Measurements from ENCODE around the gene NCS1.
"Not testable (repeated sequence)": the region's sequence is repeated elsewhere in the genome, so short reads cannot be mapped to it uniquely, and the experiment has no call there.

The NCS1 gene

DNA sequence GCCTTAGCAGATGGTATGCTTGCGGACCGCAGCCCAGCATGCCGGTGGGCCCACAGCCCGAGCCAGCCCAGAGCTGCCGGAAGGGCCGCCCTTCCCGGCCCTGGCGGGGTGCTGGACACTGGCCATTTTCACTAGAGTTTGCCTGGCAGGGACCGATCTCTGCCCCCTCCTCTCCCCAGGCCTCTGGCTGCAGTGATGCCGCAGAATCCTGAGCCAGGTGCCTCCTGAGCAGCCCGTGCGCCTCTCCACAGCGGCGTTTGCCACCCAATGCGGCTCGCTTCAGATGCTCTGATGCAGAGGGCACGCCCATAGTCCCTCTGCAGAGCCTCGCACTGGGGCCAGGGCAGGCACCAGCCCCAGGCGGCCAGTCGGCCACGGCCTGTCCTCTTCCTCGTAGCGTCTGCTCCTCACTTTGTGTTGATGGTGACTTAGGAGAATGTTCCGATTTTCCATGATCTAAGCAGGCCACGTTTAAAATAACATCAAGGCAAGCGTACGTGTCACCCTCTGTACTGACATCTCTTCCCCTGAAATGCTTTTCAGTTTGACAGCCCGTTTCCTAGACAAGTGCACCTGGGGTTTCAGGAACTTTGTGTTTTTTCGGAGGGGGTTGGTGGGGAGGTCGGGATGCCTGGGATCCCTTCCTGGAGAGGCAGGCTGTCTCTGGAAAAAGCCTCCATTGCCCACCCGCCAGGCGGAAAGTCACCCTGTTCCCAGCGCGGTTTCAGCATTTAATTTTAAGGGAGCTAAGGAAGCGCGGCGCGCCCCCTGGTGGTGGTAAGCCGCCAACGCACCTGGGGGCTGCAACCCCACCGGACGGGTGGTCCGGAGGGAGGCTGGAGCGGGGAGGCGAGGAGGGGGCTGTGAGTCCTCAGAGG is 63.6 kb downstream of the NCS1 start:
- DNase-seq (ENCODE audit: low read depth in 2 of 2, low spot score in 1 of 2) = peak; percentile 35 to 59

DNA sequence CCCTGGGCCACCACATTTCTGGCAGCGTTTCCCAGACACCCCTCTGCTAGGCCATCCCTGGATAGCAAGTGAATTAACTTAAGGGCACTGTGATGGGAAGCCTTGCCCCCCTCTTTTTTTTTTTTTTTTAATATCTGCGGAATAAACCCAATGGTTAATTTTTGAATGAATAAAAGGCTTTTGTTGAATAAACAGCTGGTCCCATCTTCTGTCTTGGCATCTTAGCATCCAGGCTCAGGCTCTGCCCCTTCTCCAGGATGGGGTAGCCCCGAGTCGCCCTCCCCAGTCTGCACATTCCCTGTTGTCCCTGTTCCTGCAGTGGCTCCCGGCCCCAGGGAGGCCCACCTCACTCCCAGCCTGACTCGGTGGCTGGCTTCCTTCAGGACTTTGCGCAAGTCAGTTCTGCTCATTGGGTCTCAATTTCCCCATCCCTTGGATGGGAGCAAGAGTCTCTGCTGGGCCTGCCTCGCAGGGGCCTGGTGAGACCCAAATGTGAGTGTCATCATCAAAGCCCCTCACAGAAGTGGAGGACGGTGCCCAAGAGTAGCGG is 64.3 kb downstream of the NCS1 start:
- no peak for DNase-seq (ENCODE audit: low read depth in 2 of 2, low spot score in 1 of 2)

DNA sequence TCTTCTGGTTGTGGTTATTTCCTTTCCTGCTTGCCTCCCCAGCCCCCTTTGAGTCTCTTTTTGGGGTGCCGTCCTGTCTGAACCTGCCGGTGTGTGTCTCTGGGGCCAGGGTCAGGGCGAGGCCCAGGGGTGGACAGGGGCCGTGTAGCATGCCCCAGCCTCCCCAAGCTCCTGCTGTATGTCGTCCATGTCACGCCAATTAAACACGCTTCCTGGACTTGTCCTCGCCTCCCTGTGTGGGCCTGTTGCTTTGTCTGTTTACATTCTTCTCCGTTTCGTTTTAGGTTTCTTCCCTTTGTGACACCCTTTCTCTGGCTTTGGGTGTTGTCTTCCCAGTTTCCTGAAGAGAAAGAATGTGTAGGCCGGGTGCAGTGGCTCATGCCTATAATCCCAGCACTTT is 64.9 kb downstream of the NCS1 start:
- DNase-seq (ENCODE audit: low read depth in 2 of 2, low spot score in 1 of 2) = no peak

DNA sequence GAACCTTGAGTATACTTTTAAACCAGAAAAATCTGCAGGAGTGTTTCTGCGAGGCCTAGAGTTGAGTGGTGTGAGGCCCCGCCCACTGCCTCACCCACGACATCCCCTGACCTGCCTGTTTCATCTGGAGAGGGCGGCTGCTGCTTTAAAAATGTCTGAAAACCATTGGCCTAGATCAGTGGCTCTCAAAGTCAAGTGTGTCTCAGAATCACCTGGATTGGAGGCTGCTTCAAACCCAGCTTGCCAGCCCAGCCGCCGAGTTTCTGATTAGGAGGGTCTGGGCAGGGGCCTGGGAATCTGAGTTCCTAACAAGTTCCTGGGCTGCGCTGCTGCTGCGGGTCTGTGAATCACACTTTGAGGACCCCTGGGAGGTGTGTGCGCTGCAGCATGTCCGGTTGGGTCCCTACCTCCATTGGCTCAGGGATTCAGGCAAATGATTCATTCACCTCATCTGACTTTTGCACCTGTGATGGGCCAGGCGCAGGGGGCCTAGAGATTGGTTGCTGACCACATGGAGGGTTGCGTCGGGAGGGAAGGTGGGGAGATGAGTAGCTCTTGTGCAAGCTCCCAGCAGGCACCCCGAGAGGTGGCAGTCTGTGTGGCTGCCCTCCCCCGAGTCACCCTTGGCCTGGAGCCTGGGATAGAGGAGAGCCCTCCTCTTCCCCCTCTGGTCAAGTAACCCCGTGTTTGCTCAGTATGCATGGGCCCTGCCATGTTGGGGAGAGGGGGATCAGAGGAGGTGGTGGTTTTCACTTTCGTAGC is 65.7 kb downstream of the NCS1 start:
- DNase-seq (ENCODE audit: low read depth in 2 of 2, low spot score in 1 of 2) = no peak

DNA sequence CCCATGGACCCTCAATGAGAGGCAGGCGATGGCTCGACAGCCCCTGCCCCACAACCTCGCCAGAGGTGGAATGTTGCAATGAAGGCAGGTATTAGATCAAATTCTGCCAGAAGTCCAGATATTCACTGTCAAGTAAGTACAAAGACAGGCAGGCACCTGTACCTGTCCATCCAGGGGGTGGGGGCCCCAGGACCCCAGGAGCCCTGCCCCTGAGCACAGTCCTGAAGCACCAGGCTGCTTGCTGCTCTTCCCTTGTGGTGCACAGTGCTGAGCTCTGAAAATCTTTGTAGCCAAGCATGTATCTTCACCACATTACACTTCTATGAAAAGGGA is 67.1 kb downstream of the NCS1 start:
- no peak for DNase-seq (ENCODE audit: low read depth in 2 of 2, low spot score in 1 of 2)

DNA sequence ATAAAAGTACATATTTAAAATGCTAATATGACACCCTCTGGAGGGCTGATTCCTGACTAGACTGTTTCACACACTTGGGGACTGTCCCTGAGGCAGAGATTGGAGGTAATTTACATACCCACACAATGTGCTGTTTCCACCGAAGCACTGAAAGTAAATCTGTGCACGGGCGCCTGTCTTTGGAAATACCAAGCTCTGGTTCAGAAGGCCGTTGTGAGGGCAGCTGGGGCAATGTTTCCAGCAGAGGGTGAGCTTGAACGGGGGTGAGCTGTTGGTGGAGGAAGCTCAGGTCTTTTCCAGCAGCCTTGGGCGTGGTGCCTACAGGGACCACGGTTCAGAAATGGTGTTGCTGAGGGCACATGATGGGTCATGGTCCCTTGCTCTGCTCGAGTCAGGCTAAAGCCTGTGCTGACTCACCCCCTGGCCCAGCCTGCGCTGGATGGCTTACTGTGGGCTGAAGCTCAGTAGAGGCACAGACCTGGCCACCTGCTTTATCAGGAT is 67.6 kb downstream of the NCS1 start:
- no peak for DNase-seq (ENCODE audit: low read depth in 2 of 2, low spot score in 1 of 2)

DNA sequence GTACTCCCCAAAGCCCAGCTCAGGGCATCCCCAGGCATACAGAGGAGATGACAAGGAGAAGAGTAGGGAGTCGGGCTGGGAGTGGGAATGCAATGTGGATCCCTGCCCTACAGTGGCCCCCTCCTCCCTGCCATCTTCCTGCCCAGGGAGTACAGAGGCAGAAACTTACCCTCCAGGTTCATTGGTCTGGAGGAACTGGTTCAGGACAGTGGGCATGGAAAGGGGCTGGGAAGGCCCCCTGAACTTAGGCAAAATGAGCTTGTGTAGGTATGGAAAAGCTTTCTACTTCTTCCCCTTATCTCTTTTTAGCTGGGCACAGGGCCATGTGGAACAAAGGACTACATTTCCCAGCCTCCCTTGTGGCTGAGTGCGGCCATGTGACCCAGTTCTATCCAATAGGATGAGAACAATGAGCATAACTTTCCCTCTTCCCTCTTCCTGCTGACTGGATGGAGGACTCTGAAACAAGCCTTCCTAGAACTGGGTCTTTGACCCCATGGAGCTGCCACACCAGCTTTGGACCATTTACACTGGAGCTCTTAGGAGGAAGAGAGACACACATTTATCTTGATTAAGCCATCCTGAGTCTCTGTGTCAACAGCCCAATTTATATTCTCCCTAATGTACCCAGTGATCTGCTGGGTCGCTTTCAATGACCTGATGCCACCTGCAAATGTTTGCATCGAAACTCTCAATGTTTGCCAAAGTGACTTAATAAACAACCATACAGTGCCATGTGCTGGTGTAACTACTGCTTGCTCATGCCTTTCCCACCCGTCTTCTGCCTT is 68.4 kb downstream of the NCS1 start:
- no peak for DNase-seq (ENCODE audit: low read depth in 2 of 2, low spot score in 1 of 2)

DNA sequence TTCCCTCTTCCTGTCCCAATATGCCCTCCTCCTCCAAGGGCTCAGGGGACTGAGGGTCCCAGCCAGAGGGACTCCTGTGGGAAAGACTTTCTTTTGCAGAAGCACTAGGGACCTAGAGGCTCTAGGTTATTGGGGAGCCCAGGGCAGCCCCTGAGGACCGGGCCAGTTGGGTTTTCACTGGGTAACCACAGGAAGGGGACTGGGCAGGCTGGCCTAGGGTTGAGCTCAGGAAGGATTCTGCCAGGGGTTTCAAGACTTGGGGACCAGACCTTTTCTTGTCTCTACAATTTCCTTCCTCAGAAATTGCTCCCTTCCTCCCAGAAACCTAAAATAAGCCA is 69.0 kb downstream of the NCS1 start:
- DNase-seq (ENCODE audit: low read depth in 2 of 2, low spot score in 1 of 2) = no peak

DNA sequence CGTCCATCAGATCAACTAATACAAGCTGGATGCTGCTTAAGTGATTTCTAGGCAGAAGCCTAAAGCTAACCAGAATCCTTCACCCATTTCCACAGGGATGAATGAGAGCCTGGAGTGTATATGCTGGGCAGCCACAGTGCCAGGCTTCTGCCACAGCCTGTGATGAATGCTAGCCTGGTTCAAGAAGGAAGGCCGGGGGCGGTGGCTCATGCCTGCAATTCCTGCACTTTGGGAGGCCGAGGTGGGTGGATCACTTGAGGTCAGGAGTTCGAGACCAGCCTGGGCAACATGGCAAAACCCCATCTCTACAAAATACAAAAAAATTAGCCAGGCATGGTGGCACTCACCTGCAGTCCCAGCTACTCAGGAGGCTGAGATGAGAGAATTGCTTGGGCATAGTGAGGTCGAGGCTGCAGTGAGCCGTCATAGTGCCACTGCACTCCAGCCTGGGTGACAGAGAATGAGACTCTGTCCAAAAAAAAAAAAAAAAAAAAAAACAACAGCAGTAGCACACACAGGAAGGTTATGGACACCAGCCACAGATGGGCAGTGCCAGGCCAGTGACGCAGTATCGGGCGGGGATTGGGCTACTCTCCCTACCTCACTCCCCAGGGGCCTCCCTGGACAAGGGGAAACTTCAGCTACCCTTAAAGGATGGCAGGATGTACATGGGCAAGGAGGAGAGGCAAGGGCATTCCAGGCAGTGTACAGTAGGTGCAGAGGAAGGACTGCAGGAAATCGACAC is 70.2 kb downstream of the NCS1 start:
- DNase-seq (ENCODE audit: low read depth in 2 of 2, low spot score in 1 of 2) = no peak

DNA sequence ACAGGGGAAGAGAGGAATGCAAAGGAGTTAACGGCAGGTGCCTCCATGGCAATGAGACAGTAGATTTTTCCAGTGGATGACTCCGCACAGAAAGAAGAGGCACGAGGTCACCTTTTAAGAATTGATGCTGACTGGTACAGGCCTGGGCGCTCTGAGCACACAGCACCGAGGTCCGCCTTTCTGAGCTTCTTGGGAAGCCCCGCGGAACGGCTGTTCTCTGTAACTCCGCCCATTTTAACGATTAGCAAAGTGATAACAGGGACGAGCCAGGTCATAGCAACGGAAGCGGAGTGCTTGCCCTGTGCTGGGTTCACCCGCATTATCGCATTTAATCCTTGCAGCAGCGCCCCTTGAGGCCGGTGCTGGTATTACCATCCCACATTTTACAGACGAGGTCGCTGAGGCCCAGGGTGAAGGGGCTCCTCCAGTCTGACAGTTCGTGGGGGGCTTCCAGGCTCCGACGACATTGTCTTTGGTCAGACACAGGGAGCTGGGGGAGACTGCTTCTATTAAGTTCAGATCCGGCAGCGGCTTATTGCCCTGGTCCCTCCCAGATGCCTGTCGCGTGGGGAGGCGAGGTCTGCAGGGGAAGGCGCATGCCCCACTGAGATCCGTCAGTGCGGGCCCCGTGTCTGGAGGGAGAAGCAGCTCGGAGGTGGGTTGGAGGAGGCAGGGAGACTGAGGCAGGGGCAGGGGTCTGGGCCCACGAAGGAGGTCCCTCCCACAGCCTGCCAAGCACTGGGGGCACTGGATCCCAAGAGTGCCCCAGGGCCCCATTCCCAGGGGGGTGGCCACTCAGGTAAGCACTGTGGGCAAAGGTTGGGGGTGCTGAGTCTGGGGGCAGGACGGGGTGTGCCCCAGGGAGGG is 71.0 kb downstream of the NCS1 start:
- peak; percentile 66 to 67 for DNase-seq (ENCODE audit: low read depth in 2 of 2, low spot score in 1 of 2)

DNA sequence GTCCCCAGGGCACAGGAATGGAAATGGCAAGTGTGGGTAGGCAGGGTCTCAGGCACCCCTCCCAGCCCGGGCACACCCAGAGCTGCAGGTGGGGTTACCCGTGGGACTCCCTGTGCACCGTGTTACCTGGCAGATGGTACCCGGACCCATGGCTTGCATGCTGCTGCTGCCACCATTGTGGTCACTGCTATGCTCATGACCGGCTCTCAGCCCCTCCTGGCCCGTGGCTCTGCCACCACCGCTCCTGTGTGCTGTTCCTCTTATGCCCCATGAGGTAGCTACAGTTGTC is 71.6 kb downstream of the NCS1 start:
- no peak for DNase-seq (ENCODE audit: low read depth in 2 of 2, low spot score in 1 of 2)

DNA sequence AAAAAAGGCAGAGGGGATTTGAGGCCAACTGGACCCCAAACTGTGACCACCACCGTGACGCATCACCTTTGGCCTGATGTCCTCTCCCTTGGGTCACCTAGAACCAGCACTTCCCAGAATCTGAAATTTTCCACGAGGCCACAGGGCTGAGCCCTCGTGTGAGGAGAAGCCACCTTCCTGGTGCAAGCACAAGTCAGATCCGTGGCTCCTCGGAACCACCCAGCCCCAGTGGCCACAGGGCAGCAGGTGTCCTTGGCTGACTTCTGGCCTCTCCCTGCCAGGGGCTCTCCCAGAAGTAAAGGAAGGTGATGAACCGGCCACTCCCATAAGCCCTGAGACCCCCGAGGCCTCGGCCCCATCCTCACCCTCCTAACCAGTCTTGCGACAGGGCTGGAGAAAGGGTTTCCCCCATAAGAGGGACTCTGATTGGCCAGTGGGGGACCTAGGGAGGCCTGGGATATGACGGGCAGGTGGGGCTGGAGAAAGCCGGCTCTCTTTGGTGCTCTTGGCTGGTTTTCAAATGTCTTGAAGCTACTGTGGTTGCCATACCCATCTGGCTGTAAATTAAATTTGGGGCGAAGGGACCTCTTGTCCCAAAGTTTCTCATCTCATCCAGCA is 72.5 kb downstream of the NCS1 start:
- DNase-seq (ENCODE audit: low read depth in 2 of 2, low spot score in 1 of 2) = no peak

DNA sequence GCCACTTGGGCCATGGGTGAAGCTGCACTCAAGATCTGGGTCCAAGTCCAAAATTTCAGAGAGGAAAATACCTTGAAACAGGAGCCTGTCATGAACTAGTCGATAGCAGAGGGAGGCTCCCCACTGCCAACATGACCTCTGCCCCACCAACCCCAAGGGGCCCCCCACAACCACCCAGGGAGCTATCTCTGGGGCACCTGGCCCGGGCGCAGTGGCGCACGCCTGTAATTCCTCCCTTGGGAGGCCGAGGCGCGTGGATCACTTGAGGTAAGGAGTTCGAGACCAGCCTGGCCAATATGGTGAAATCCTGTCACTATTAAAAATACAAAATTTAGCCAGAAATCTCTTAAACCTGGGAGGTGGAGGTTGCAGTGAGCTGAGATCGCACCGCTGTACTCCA is 73.3 kb downstream of the NCS1 start:
- DNase-seq (ENCODE audit: low read depth in 2 of 2, low spot score in 1 of 2) = no peak

DNA sequence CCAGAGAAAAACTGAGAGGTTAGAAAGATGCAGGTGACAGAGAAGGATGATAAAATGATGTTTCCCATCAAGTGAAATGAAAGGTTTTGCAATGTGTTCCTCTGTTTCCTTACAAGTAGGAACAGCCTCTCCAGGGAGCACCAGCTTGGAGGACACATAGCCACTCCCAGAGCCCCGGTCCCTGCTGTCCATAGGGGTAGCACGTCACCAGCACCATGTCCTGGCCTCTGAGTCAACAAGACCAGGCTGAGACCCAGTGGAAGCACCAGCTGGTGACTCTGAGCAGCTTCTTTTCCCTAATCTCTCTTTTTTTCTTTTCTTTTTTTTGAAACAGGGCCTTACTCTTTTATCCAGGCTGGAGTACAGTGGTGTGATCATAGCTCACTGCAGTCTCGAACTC is 73.9 kb downstream of the NCS1 start:
- DNase-seq (ENCODE audit: low read depth in 2 of 2, low spot score in 1 of 2) = no peak

DNA sequence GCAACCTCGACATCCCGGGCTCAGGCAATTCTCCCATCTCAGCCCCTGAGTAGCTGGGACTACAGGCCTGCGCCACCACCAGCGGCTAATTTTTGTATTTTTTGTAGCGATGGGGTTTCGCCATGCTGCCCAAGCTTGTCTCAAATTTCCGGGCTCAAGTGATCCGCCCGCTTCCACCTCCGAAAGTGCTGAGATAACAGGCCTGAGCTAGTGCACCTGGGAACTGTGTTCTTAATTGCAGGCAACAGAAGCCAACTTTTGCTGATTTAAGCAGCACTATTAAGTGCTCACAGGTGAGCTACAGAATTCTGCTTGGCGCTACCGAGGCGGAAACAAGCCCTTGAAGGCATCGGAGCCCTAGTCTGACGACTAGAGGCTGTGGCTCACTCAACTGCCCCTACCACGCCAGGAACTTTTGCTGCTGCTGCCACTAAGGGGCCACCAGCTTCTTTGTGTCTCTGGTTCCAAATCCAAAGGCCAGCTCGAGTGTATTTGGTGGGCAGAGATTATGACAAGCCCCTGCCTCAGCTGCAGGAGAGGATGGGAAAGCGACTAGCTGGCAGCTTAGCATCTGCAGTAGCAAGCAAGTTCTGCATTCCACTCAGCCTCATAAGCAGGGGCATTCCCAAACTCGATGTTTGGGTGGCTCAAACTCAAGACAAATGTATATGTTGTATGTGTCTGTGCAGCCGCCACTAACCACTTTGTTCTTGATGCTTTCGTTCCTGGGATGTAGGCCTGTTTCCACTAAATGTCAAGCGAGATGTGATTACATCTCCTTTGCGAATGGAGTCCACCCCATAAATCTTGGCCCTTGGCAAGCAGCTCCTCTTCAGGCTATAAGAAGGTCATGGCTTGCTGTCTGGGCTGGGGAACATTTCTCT is 82.8 kb downstream of the NCS1 start:
- no peak for DNase-seq (ENCODE audit: low read depth in 2 of 2, low spot score in 1 of 2)

DNA sequence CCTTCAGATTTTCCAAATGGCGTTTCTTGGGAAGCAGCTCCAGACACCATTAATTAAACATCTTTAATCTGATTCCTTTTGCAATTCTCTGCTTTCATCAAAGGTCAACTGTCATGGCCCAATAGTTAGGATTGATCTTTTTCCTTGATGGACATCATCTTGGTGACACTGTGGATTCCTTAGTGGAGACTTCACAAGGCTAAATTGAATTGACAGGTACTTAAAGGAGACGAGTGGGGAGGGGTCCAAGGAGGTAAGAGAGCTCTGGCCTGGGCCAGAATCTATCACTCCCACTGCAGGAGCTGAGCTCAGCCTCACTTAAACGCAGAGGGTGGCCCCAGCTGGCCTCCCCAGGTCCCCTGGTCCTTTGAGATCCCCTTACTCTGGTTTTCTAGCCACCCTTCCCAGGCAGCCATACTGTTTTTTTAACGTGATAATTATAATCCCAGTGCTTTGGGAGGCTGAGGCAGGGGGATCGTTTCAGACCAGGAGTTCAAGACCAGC is 83.5 kb downstream of the NCS1 start:
- no peak for DNase-seq (ENCODE audit: low read depth in 2 of 2, low spot score in 1 of 2)

DNA sequence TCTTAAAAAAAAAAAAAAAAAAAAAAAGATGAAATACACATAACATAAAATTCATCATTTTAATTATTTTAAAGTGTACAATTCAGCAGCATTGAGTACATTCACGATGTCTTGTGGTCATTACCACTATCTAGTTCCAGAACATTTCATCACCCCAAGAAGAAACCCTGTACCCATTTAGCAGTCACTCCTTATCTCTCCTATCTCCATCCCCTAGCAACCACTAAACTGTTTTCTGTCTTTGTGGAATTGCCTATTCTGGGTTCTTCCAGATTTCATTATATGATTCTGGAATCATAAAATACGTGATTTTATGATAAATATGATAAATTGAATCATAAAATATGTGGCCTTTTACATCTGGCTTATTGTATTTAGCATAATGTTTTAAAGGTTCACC is 84.4 kb downstream of the NCS1 start:
- DNase-seq (ENCODE audit: low read depth in 2 of 2, low spot score in 1 of 2) = no peak

DNA sequence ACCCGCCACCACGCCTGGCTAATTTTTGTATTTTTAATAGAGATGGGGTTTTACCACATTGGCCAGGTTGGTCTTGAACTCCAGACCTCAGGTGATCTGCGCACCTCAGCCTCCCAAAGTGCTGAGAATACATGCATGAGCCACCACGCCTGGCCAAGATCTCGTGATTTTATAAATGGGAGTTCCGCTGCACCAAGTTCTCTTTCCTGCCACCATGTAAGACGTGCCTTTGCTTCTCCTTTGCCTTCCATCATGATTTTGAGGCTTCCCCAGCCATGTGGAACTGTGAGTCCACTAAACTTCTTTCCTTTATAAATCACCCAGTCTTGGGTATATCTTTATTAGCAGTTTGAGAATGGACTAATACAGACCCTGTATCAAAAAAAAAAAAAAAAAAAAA is 85.9 kb downstream of the NCS1 start:
- not testable (repeated sequence) for DNase-seq (ENCODE audit: low read depth in 2 of 2, low spot score in 1 of 2)
